Measurements from ENCODE around the gene GLB1L2.

The GLB1L2 gene

GRCh38 chr11:134358165-134358855 is 26.5 kb downstream of the GLB1L2 start:
- H3K4me3 ChIP-seq (ENCODE audit: low read length) = no peak overlapping the region
- no peak for DNase-seq (ENCODE audit: low read depth, low spot score)
- no peak overlapping the region for H3K27ac ChIP-seq (ENCODE audit: low read length)
- no peaks in the 10 kb centered on the region for H3K9me3 ChIP-seq (ENCODE audit: control insufficient read depth, insufficient read depth, low read length)
- no peaks in the 10 kb centered on the region; the same call in 1 of the 2 replicates for H3K4me1 ChIP-seq (ENCODE audit: control insufficient read depth, insufficient read depth, low read length)
- peaks cover 3% of the 10 kb centered on the region; the same call in 1 of the 2 replicates for H3K36me3 ChIP-seq (ENCODE audit: control insufficient read depth, insufficient read depth, low read length)
- no CpG with 5 or more reads among the region's 27 CpGs for WGBS (ENCODE audit: insufficient coverage, insufficient read length)
- H3K27me3 ChIP-seq (ENCODE audit: control insufficient read depth, insufficient read depth, low read length) = no peaks in the 10 kb centered on the region

- Histone ChIP-seq H3K27ac (ENCODE audit: low read length) (no peak overlapping the region), H3K4me1 (ENCODE audit: control insufficient read depth, insufficient read depth, low read length) (no peaks in the 10 kb centered on the region; the same call in 1 of the 2 replicates), H3K9me3 (ENCODE audit: control insufficient read depth, insufficient read depth, low read length) (no peaks in the 10 kb centered on the region), H3K36me3 (ENCODE audit: control insufficient read depth, insufficient read depth, low read length) (peaks cover 3% of the 10 kb centered on the region; the same call in 1 of the 2 replicates), H3K4me3 (ENCODE audit: low read length) (no peak overlapping the region), H3K27me3 (ENCODE audit: control insufficient read depth, insufficient read depth, low read length) (no peaks in the 10 kb centered on the region)
- DNase-seq (ENCODE audit: low read depth, low spot score) = no peak
- no CpG with 5 or more reads among the region's 18 CpGs for WGBS (ENCODE audit: insufficient coverage, insufficient read length)
Measured at GRCh38 chr11:134358856-134359490, 27.2 kb downstream of the GLB1L2 start.

DNA sequence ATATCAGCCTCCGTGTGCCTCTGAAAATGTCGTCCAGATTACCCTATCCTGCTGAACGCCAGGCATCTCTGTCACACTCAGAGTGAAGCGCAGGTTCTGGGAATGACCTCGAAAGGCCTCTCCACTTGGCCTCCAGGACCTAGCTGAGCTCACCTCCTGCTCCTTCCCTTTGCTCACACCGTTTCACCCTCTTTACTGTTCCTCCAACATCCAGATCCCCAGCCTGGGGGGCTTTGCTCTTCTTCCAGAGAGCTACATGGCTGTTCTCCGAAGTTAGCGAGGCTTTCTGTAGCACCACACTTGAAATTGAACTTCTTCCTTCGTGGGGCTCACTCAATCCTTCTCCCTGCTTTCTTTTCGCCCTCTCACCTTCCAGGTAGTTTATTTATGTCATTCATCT is 27.9 kb downstream of the GLB1L2 start:
- H3K4me3 ChIP-seq (ENCODE audit: low read length) = no peak overlapping the region
- no peak for DNase-seq (ENCODE audit: low read depth, low spot score)
- peaks cover 3% of the 10 kb centered on the region; the same call in 1 of the 2 replicates for H3K36me3 ChIP-seq (ENCODE audit: control insufficient read depth, insufficient read depth, low read length)
- H3K27me3 ChIP-seq (ENCODE audit: control insufficient read depth, insufficient read depth, low read length) = no peaks in the 10 kb centered on the region
- no CpG with 5 or more reads among the region's 10 CpGs for WGBS (ENCODE audit: insufficient coverage, insufficient read length)
- H3K27ac ChIP-seq (ENCODE audit: low read length) = no peak overlapping the region
- no peaks in the 10 kb centered on the region; the same call in 1 of the 2 replicates for H3K4me1 ChIP-seq (ENCODE audit: control insufficient read depth, insufficient read depth, low read length)
- no peaks in the 10 kb centered on the region for H3K9me3 ChIP-seq (ENCODE audit: control insufficient read depth, insufficient read depth, low read length)

DNA sequence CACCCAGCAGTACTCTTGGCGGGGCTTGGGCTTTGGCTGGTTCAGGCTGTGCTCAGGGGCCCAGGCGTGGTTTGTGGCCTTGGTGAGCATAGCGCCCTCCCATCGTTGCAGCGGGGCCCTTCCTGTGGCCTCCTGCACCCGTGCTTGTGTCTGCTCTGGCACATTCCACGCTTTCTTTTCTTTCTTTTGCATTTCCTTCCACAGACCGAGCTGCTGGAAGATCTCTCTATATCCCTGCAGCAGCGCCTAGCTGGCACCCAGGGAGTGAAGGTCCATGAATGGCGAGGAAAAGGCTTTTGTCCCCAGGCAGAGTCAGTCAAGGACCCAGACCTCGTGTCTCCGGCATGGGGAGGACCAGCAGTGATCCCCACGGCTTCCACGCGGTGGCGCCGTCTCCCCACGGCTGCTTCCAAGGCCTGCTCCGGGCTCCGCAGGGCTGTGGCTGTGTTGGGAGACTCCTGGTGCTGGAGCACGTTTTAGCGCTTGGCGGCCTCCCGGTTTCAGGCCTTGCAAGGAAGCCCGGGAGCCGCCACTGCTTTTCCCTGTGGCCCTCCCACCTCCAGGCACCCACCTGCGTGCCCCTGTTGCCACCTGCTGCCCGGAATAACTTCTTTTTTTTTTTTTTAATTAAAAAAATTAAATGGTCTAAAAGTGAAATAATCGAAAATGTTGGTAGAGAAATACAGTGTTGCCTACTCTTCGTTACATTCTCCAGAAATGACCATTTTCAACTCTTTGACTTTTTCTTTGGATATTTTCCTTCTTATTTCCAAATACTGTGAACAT is 28.5 kb downstream of the GLB1L2 start:
- H3K4me3 ChIP-seq (ENCODE audit: low read length) = no peak overlapping the region
- H3K36me3 ChIP-seq (ENCODE audit: control insufficient read depth, insufficient read depth, low read length) = peaks cover 3% of the 10 kb centered on the region; the same call in 1 of the 2 replicates
- no peak overlapping the region for H3K27ac ChIP-seq (ENCODE audit: low read length)
- H3K9me3 ChIP-seq (ENCODE audit: control insufficient read depth, insufficient read depth, low read length) = no peaks in the 10 kb centered on the region
- no CpG with 5 or more reads among the region's 30 CpGs for WGBS (ENCODE audit: insufficient coverage, insufficient read length)
- no peaks in the 10 kb centered on the region; the same call in 1 of the 2 replicates for H3K4me1 ChIP-seq (ENCODE audit: control insufficient read depth, insufficient read depth, low read length)
- peak; percentile 89 for DNase-seq (ENCODE audit: low read depth, low spot score)
- no peaks in the 10 kb centered on the region for H3K27me3 ChIP-seq (ENCODE audit: control insufficient read depth, insufficient read depth, low read length)

GRCh38 chr11:134361661-134362060 is 29.9 kb downstream of the GLB1L2 start:
- WGBS (ENCODE audit: insufficient coverage, insufficient read length) = no CpG with 5 or more reads among the region's 26 CpGs

GRCh38 chr11:134362192-134362901 is 30.6 kb downstream of the GLB1L2 start:
- Histone ChIP-seq H3K9me3 (ENCODE audit: control insufficient read depth, insufficient read depth, low read length) (no peaks in the 10 kb centered on the region), H3K4me1 (ENCODE audit: control insufficient read depth, insufficient read depth, low read length) (no peaks in the 10 kb centered on the region; the same call in 1 of the 2 replicates), H3K27me3 (ENCODE audit: control insufficient read depth, insufficient read depth, low read length) (no peaks in the 10 kb centered on the region), H3K27ac (ENCODE audit: low read length) (no peak overlapping the region), H3K4me3 (ENCODE audit: low read length) (no peak overlapping the region), H3K36me3 (ENCODE audit: control insufficient read depth, insufficient read depth, low read length) (peaks cover 3% of the 10 kb centered on the region; the same call in 1 of the 2 replicates)
- DNase-seq (ENCODE audit: low read depth, low spot score) = no peak
- whole genome bisulfite sequencing (ENCODE audit: insufficient coverage, insufficient read length) = no CpG with 5 or more reads among the region's 32 CpGs

More at GRCh38 chr11:134361661-134362060, 29.9 kb downstream of the GLB1L2 start:
- DNase-seq (ENCODE audit: low read depth, low spot score) = no peak
- H3K27me3 ChIP-seq (ENCODE audit: control insufficient read depth, insufficient read depth, low read length) = no peaks in the 10 kb centered on the region
- H3K4me1 ChIP-seq (ENCODE audit: control insufficient read depth, insufficient read depth, low read length) = no peaks in the 10 kb centered on the region; the same call in 1 of the 2 replicates
- H3K27ac ChIP-seq (ENCODE audit: low read length) = no peak overlapping the region
- no peaks in the 10 kb centered on the region for H3K9me3 ChIP-seq (ENCODE audit: control insufficient read depth, insufficient read depth, low read length)
- no peak overlapping the region for H3K4me3 ChIP-seq (ENCODE audit: low read length)
- H3K36me3 ChIP-seq (ENCODE audit: control insufficient read depth, insufficient read depth, low read length) = peaks cover 3% of the 10 kb centered on the region; the same call in 1 of the 2 replicates

- H3K9me3 ChIP-seq (ENCODE audit: control insufficient read depth, insufficient read depth, low read length) = no peaks in the 10 kb centered on the region
- H3K27ac ChIP-seq (ENCODE audit: low read length) = no peak overlapping the region
- no peak overlapping the region for H3K4me3 ChIP-seq (ENCODE audit: low read length)
- no CpG with 5 or more reads among the region's 9 CpGs for WGBS (ENCODE audit: insufficient coverage, insufficient read length)
- no peak for DNase-seq (ENCODE audit: low read depth, low spot score)
- H3K36me3 ChIP-seq (ENCODE audit: control insufficient read depth, insufficient read depth, low read length) = peaks cover 3% of the 10 kb centered on the region; the same call in 1 of the 2 replicates
- no peaks in the 10 kb centered on the region; the same call in 1 of the 2 replicates for H3K4me1 ChIP-seq (ENCODE audit: control insufficient read depth, insufficient read depth, low read length)
- no peaks in the 10 kb centered on the region for H3K27me3 ChIP-seq (ENCODE audit: control insufficient read depth, insufficient read depth, low read length)
Measured at GRCh38 chr11:134363161-134363560, 31.4 kb downstream of the GLB1L2 start.

- Histone ChIP-seq H3K4me3 (ENCODE audit: low read length) (no peak overlapping the region), H3K9me3 (ENCODE audit: control insufficient read depth, insufficient read depth, low read length) (no peaks in the 10 kb centered on the region), H3K36me3 (ENCODE audit: control insufficient read depth, insufficient read depth, low read length) (no peaks in the 10 kb centered on the region), H3K27ac (ENCODE audit: low read length) (no peak overlapping the region), H3K27me3 (ENCODE audit: control insufficient read depth, insufficient read depth, low read length) (no peaks in the 10 kb centered on the region), H3K4me1 (ENCODE audit: control insufficient read depth, insufficient read depth, low read length) (no peaks in the 10 kb centered on the region; the same call in 1 of the 2 replicates)
- no CpG with 5 or more reads among the region's 7 CpGs for WGBS (ENCODE audit: insufficient coverage, insufficient read length)
- DNase-seq (ENCODE audit: low read depth, low spot score) = no peak
Measured at GRCh38 chr11:134363592-134363991, 31.8 kb downstream of the GLB1L2 start.

GRCh38 chr11:134364261-134364660 is 32.5 kb downstream of the GLB1L2 start:
- DNase-seq (ENCODE audit: low read depth, low spot score) = no peak
- WGBS (ENCODE audit: insufficient coverage, insufficient read length) = no CpG with 5 or more reads among the region's 9 CpGs
- H3K27me3 ChIP-seq (ENCODE audit: control insufficient read depth, insufficient read depth, low read length) = no peaks in the 10 kb centered on the region
- no peak overlapping the region for H3K27ac ChIP-seq (ENCODE audit: low read length)
- H3K4me1 ChIP-seq (ENCODE audit: control insufficient read depth, insufficient read depth, low read length) = no peaks in the 10 kb centered on the region; the same call in 1 of the 2 replicates
- no peaks in the 10 kb centered on the region for H3K36me3 ChIP-seq (ENCODE audit: control insufficient read depth, insufficient read depth, low read length)
- no peak overlapping the region for H3K4me3 ChIP-seq (ENCODE audit: low read length)
- no peaks in the 10 kb centered on the region for H3K9me3 ChIP-seq (ENCODE audit: control insufficient read depth, insufficient read depth, low read length)
